Measurements from ENCODE around the gene RESF1.
A peak's percentile ranks its signal among the peaks of the same experiment; 100 is the strongest.
"Not testable (repeated sequence)": the region's sequence is repeated elsewhere in the genome, so short reads cannot be mapped to it uniquely, and the experiment has no call there.

Gene RESF1

GRCh38 chr12:31959161-31959700, at the start of gene RESF1:
TSS of gene RESF1 (plus strand) at chr12:31959415. CDS start at chr12:31980956, 21,541 bp downstream.
- peak; percentile 95 for DNase-seq

- DNase-seq = no peak
Measured at GRCh38 chr12:31914927-31915326, 44.3 kb upstream of the RESF1 start.

GRCh38 chr12:31915446-31915845, 43.8 kb upstream of the RESF1 start:
- DNase-seq = no peak

- DNase-seq = no peak
Measured at GRCh38 chr12:31922341-31923062, 36.7 kb upstream of the RESF1 start.

GRCh38 chr12:31923063-31923412, 36.2 kb upstream of the RESF1 start:
- DNase-seq = no peak

GRCh38 chr12:31928246-31929026, 30.8 kb upstream of the RESF1 start:
- DNase-seq = peak; percentile 8

GRCh38 chr12:31929027-31929526, 30.1 kb upstream of the RESF1 start:
- DNase-seq = peak; percentile 8

GRCh38 chr12:31931796-31932715, 27.2 kb upstream of the RESF1 start:
- DNase-seq = no peak

- DNase-seq = no peak
Measured at GRCh38 chr12:31944299-31944698, 14.9 kb upstream of the RESF1 start.

- no peak for DNase-seq
Measured at GRCh38 chr12:31947971-31948370, 11.2 kb upstream of the RESF1 start.

GRCh38 chr12:31948697-31949359, 10.4 kb upstream of the RESF1 start:
- not testable (repeated sequence) for DNase-seq

- no peak for DNase-seq
Measured at GRCh38 chr12:31950088-31950487, 9.1 kb upstream of the RESF1 start.

- no peak for DNase-seq
Measured at GRCh38 chr12:31950492-31950891, 8.7 kb upstream of the RESF1 start.

GRCh38 chr12:31951008-31951407, 8.2 kb upstream of the RESF1 start:
- DNase-seq = peak; percentile 24

- DNase-seq = no peak
Measured at GRCh38 chr12:31951939-31952338, 7.3 kb upstream of the RESF1 start.

GRCh38 chr12:31952418-31952817, 6.8 kb upstream of the RESF1 start:
- DNase-seq = no peak

- no peak for DNase-seq
Measured at GRCh38 chr12:31954925-31955858, 4.0 kb upstream of the RESF1 start.

GRCh38 chr12:31958569-31959160, 550 bp upstream of the RESF1 start:
- DNase-seq = no peak

GRCh38 chr12:31959701-31960391, 631 bp downstream of the RESF1 start:
- DNase-seq = peak; percentile 76

- DNase-seq = peak; percentile 14
Measured at GRCh38 chr12:31961137-31961536, 1.9 kb downstream of the RESF1 start.
